Inflammatory macrophage treated with lipopolysaccharide for 1 hour (primary cell): ENCODE results near the gene INPP5D.

Experiments
- DNase-seq, 2 donors: peaks; one replicate each; pipeline ENCODE4 v3.0.0-alpha.2; 2020 to 2022

INPP5D gene

DNA sequence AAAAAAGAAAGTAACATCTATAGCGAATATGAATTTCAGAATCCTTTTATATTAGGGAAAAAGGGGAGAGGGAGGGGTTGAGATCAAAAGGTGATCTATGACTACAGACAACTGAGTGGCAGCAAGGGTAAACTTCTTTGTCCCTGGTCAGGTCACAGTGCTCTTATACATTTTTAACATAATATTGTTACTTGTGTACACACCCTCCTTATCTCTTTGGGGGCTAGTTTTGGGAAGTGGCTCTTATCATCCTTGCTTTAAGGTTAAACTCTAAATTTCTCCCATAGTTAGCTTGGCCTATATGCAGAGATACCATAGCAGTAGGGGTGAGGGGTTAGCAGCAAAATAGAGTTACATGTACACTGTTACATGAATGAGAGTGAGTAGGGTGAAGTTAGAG is 159.7 kb downstream of the INPP5D start:
- DNase-seq: no peak

DNA sequence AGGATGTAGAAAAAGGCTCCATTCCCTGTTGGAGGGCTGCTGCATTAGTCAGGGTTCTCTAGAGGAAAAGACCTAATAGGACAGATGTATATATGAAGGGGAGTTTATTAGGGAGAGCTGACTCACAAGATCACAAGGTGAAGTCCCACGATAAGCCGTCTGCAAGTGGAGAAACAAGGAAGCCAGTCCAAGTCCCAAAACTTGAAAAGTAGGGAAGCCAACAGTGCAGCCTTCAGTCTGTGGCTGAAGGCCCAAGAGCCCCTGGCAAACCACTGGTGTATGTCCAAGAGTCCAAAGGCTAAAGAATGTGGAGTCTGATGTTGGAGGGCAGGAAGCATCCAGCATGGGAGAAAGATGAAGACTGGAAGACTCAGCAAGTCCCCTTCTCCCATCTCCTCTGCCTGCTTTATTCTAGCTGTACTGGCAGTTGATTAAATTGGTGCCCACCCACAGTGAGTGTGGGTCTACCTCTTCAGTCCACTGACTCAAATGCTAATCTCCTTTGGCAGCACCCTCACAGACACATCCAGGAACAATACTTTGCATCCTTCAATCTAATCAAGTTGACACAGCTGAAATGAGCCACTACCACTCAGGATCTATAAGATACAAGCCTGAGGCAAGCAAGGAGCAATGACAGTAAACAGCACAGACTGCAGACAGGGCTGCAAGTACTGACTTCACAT is 161.4 kb downstream of the INPP5D start:
- DNase-seq: peak in 1 of 2 donors; percentile 47

DNA sequence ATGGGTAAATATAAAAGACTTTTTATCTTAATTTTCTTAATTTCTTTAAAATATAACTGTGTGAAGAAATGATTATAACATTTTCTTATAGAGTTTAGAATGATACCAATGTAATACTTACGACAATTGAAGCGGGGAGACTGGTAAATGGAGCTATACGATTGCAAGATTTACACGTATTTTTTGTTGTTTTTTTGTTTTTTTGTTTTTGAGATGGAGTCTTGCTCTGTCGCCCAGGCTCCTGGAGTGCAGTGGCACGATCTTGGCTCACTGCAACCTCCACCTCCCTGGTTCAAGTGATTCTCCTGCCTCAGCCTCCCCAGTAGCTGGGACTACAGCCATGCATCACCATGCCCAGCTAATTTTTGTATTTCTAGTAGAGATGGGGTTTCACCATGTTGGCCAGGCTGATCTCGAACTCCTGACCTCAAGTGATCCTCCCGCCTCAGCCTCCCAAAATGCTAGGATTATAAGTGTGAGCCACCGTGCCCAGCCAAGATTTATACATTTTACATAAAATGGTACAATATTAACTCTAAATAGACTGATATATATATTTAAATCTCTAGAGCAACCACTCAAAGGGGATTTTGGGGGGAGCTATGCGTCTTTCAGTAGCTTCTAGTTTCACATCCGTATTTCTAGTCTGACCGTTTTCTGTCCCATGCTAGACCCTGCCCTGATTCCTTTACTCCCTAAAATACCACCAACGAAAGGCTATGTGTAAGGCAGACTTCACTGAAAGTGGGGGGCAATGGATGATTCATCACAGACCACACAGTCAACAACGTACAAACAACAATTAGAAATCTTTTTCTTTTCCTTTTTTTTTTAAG is 163.1 kb downstream of the INPP5D start:
- DNase-seq: peak in 1 of 2 donors; percentile 30

DNA sequence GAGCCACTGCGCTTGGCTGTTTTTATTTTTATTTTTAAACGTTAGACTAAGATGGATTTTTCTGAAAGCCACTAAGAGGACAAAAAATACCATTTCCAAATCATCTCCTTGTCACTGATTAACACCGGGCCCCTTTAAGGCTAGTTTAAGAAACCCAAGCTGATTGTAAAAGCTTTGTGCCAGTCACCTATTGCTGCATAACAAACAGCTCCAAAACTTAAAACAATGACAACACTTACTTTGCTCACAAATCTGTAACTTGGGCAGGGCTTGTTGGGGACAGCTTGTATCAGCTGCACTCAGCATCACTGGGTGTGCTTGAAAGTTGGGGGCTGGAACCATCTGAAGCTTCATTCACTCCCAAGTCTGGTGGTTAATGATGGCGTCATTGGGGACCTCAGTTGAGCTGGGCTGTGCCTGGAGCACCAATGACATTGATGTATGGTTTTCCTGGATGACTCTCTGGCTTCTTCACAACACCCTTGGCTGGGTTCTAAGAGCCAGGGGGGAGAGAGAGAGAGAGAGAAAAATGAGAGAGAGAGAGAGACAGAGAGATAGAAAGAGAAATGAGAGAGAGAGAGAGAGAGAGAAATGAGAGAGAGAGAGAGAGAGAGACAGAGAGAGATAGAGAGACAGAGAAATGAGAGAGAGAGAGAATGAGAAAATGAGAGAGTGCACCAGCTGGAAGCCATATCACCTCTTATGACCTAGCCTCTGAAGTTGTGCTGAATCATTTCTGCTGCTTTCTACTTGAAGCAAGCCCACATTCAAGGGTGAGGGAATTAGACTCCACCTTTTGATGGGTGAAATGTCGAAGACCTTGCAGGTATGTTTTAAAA is 165.3 kb downstream of the INPP5D start:
- no peak for DNase-seq

DNA sequence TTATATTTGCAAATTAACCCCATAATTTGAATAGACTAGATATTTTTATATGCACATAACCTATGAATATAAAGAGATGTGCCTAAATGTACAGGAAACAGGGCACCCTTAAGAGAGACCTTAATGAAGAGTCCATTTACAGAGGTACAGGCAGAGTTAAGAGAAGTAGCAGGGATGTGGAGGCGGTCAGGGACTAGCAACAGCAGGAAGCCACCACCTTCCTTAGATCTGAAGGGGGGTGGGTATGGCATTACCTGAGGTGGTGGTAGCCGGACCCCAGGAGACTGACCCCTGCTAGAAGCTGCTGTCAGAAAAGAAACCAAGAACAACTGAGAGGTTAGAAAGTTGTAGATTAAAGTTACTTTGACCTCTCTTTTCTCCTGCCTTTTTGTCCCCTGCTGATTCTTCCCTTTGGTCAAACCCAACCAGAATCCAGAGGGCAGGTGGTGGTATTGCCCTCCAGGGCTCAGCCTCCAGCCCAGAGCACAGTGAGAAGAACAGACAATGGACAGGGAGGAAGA is 166.4 kb downstream of the INPP5D start:
- DNase-seq: no peak

DNA sequence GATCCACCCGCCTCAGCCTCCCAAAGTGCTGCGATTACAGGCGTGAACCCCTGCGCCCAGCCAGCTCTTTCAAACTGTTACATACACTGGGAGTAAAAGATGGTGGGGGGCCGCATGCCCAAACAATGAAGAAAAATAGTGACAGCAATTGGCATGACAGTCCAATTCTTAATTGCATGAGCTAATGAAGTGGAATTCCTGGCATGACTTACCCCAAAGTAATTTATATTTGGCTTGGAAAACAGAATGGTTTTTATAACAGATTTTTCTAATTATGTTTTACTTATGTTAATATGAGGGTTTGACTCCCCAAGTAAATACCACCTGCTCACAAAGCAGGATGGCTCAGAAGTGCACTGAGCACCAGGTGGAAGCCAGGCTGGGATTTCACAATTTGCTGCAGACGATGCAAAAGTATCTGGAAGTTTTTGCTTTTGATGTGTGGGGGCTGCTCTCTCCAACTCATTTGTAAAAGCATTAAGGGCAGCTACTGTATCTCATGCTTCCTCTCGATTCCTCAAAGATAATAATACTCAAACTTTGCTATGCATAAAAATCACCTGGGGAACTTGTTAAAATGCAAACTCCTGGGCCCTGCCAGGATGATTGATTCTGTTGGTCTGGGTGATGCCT is 167.3 kb downstream of the INPP5D start:
- no peak for DNase-seq

DNA sequence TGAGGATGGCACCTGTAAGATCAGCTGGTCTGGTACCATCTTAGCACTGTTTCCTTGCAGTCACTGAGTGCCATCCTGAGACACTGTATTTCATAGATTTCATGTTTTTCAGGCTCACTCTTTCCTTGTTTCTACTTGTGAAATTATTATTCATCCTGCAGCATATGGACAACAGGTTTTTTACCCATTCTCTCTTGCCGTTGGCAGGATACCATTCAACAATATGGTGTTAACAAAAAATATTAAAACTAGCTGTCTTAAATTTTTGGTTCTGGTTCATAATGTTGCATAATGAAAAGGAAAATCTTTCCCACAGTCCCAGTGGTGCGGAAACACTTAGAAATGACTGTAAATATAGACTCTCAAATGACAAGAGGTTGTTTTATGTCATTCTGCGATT is 168.2 kb downstream of the INPP5D start:
- DNase-seq: no peak

DNA sequence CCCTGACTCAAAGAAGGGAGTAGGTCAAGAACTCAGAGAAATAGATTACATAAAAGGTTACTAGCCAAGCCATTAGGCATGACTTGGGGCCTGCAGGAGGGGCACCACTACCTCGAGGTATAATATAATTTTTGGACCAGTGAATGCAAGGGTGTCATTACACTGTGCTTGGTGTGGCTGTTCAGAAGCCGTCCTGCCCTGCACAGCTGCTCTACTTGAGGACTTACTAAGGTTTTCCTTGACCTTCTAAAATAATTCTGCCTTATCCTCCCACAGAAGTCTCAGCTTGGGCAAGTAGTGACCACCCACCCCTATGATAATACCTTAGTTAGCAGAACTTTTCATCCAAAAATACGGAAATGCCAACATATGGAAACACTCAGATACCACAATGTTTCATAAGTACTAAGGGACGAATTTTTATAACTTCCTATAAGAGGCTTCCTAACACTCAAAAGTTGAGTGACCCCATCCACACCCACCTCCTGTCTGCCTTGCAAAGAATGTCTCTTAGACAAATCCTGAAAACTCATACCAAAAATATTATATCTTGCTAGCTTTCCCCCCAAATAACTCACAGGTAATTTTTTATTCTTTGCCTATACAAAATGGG is 173.6 kb downstream of the INPP5D start:
- DNase-seq: peak; percentile 76 to 83

DNA sequence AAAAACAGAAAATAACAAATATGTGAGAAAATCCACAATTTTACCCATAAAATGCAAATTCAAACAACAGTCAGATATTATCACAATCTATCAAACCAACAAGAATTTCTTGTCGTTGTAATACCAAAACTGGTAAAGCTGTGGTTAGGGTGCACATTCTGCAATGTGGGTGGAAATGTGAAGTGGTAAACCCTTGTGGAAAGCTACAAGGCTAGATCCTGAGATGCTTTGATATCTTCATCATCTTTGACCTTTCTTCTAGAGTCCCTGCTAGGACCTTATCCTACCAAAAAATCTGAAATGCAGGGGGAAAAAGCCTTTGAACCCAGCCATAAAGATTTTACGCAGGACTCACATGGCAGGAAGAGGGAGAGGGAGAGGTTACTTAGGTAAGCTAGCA is 174.1 kb downstream of the INPP5D start:
- no peak for DNase-seq

DNA sequence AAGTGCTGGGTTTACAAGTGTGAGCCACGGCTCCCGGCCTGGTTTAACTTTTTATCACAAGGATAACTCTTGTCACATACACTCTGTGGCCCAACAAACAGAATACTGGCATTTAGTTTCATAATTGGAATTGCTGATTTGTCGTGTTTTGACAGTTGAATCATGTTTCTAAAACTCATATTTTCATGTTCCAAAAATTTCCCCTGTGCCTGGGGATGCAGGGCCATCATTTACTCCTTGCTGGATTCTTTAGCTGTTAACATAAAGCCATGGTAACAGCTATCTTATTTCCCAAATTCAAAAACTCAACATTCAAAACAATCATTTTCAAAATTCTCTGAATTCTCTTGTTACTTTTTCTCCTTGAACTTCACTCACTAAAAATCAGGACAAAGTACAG is 174.9 kb downstream of the INPP5D start:
- DNase-seq: no peak

DNA sequence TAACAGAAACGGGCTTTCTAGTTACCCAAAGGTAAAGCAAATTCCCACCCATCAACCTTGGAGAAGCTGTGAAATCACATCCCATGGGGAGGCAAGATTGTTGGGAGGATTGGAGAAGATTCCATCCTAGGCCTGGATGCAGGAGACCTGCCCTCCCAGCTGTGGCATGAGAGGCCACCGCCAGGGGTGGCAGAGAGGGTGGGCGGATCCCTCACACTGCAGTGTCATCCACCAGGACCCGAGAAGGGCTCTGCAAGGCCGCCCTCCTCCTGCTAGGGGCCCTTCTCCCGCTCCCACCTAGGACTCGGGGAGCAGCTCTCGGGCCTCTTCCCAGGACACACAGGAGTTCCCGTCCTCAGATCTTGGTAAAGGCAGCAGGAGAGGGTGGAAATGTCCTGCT is 175.8 kb downstream of the INPP5D start:
- DNase-seq: no peak

DNA sequence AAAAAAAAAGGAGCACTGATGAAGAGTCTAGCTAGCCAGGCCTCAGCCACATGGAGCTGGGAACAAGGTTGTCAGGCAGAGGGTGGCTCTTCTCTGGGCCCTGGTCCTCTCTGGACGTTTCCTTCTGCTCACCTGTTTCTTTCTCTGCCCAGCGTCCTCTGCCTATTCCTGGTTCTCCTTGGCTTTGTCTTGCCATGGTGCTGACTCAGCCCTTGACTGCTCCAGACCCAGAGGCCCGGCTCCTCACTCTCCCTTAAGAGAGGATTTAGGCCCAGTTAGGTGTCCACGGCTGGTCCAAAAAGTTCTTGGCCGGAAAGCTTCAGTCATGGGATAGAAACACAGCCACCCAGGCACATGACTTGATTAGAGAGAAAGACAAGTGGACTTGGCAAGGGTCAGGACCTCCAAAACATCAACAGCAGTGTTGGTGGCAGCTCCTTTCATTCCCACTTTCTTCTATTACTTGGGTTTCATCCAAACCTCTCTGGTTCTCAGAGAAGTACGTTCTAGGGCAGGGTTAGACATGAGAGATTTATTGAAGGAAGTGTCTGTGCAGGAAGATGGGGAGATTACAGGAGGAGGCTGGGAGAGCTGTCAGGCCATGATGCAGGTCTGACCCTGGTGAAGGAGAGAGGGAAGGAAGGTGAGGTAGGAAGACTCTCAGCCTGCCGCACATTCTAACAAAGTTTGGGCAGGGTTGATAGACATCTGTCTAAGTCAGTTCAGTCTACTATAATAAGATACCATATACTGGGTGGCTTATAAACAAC is 176.9 kb downstream of the INPP5D start:
- DNase-seq: no peak

DNA sequence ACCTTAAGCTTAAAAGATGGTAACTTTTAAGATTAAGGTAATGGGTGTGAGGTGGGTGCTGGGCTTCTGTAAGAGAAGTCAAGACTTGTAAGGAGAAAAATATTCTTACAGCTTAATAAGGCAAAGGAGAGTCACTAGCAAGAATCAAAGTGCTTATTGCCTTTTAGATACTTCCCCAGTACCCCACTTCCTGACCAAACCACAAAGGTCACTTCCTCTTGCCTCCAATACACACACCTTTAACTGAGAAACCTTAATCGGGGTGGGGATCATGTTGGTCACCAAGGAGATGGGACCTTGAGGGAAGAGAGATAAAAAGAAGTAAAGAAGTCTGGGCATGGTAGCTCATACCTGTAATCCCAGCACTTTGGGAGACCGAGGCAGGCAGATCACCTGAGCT is 180.8 kb downstream of the INPP5D start:
- no peak for DNase-seq

DNA sequence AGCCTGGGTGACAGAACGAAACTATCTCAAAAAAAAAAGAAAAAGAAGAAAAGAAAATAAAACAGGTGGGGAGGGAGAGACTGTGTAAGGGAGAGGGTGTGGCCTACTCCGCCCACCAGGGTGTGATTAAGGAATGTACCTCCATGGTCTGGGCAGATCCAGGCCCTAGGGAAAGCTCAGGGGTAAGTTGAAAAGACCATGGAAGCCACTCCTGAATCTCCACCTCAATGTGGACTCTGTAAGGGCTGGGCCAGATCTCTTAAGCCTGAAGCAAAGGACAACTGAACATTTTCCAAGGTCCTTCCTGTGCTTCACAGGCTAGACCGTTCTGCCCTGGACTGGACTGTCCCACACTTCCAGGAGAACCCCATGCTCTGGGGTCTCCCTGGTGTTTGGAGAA is 181.7 kb downstream of the INPP5D start:
- DNase-seq: no peak

DNA sequence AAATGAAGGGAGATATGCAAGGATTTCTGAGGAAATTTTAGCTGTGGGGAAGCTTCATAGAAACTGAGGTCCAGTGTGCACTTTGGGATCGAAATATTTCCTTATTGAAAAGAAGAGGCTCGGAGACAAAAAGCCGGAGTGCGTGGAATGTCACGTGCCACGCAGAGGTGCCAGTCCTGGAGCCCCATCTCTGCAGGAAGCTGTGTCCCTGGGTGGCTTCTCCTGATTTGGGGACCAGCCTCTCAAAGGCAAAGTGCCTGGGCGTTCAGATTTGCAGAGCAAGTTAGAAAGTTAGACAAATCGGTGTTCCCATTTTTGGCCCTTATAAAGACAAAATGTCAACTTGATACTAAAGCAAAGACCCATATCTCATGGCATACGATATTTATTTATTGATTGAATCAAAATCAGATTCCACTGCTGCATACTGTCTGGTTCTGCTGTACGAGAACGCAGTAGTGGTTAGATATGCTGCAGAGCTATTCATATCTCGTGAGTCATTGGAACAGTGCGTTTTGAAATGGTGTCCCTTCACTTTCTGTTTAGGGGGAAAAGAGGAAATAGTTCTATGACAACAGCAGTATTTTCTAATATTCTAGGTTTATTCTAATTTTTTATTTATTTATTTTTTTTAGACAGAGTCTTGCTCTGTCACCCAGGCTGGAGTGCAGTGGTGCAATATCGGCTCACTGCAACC is 182.2 kb downstream of the INPP5D start:
- peak; percentile 88 to 89 for DNase-seq

DNA sequence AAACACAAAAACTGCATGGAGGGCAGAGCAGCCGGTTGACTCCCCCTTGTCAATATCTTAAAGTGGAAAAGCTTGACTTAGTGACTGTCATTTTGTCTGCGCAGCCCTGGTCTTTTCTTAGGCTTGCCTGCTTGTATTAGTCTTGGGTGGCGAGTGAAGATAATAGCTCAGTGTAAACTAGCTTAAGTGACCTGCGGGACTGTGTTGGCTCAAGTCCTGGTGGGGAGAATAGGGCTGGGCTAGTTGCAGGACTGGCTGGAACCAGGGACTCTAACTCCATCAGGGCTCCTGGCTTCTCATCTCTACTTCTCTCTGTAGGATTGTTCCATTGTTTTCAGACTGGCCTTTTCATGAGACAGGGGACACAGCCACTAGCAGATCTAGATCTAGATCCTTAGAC is 183.2 kb downstream of the INPP5D start:
- DNase-seq: no peak

DNA sequence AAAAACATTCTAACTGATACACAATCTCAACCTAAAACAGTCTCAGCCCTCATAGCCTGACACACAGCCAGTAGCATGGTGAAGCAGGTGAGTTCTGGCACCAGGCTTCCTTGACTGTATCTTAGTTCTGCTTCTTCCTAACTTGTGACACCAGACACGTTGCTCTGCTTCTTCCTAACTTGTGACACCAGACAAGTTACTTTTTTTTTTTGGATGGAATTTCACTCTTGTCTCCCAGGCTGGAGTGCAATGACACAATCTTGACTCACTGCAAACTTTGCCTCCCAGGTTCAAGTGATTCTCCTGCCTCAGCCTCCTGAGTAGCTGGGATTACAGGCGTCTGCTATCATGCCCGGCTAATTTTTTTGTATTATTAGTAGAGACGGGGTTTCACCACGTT is 184.7 kb downstream of the INPP5D start:
- peak in 1 of 2 donors; percentile 60 for DNase-seq

DNA sequence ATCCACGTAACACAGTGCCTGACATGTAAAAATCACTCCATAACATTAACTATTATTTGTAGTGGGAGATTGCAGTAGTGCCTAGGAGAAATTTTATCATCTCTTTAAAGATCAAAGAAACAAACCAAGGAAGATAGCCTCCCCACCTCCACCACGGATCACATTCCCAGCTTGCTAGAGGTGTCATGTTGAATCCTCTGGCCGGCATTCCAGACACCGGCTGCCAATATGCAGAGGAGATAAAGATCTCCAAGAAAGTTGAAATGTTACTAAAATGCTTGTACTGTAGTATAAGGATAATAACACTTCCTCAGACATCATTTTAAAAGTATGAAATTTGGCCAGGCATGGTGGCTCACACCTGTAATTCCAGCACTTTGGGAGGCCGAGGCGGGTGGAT is 185.3 kb downstream of the INPP5D start:
- DNase-seq: no peak

DNA sequence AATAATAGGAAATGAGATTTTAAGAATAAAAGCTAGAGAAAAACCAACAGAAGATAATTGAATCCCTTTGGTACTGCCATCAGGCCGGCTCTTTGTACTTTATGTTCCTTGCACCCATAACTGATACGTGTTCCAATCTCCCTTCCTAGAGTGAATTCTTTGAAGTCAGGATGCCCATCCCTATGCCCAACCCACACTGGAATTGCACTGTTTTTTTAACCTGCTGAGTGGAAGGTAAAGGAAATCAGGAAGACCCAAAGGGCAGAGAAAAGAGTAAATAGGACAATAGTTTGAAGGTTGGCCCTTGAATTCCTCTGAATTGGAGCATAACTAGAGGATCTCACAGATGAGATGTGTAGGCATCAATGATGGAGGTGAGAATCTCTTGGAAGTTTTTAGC is 187.0 kb downstream of the INPP5D start:
- DNase-seq: no peak

DNA sequence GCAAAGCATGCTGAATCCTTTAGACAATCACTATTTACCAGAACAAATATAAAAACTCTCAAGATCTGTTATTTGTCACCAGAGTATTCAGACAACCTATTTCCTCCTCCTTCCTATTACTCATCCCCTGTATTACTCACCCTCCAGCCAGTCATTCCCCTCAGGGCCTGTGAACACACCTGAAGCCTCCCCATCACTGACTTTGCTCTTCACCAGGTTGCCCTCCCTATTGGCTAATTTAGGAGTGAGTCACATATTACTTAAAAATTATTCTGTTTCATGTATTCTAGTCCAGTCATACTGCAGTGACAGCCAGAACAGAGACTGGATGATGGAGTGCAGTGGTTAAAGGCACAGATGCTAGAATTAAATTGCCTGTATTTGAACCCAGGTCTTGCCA is 187.6 kb downstream of the INPP5D start:
- DNase-seq: no peak

DNA sequence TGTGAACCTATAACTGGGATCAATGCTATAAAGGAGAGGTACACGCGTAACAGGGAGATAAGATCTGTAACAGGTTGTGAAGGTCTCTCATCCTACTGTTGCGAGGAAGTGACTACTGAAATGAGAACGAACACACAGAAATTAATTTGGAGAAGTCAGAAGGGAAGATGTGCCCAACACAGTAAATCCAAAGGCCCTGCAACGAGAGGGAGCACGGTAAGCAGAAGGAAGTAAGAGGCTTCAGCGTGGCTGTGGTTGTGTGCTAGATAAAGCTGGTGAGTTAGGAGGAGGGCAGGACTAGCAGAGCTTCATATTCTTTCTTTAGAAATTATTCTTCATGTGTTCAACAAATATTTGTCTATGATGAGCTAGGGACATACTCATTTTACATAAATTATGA is 188.9 kb downstream of the INPP5D start:
- peak; percentile 24 to 44 for DNase-seq
